Muscle layer of colon (tissue), 2 donors: Measurements from ENCODE around the gene TTC29.
A peak's percentile ranks its signal among the peaks of the same experiment; 100 is the strongest.

ENCODE experiments used
- H3K27ac ChIP-seq: one replicate; pipeline ENCODE4 v1.7.0; 2013; ENCODE audit warnings: low read depth, mild to moderate bottlenecking, low read length, moderate library complexity
- H3K27me3 ChIP-seq, 2 donors: one replicate each; pipeline ENCODE4 v1.7.0; 2013; ENCODE audit warnings: low read length in 2 of 2, mild to moderate bottlenecking in 2 of 2; ENCODE audit not compliant: insufficient read depth in 2 of 2, control insufficient read depth in 1 of 2
- H3K36me3 ChIP-seq: one replicate; pipeline ENCODE4 v1.7.0; 2013; ENCODE audit warnings: mild to moderate bottlenecking, low read length; ENCODE audit not compliant: insufficient read depth
- H3K4me1 ChIP-seq: one replicate; pipeline ENCODE4 v1.7.0; 2013; ENCODE audit warnings: mild to moderate bottlenecking, low read length; ENCODE audit not compliant: insufficient read depth
- H3K4me3 ChIP-seq, 2 donors: one replicate each; pipeline ENCODE4 v1.7.0; 2013; ENCODE audit warnings: low read length in 2 of 2, low read depth in 1 of 2, mild to moderate bottlenecking in 1 of 2, moderate library complexity in 1 of 2
- H3K9ac ChIP-seq: one replicate; pipeline ENCODE4 v1.7.0; 2013; ENCODE audit warnings: low read length
- H3K9me3 ChIP-seq: one replicate; pipeline ENCODE4 v1.7.0; 2013; ENCODE audit warnings: mild to moderate bottlenecking, low read length
- donor health status: abdominal sarcoma.
- donor health status: Adenocarcinoma of cecum.

TTC29 gene

GRCh38 chr4:146945556-146946374, at the start of gene TTC29:
TSS of gene TTC29 (minus strand) at chr4:146945864. CDS start at chr4:146939895, 5,969 bp downstream.
- H3K4me3 ChIP-seq: peak within 1 kb of the TSS; percentile 65 to 74
- no peaks in the 10 kb centered on the region for H3K27me3 ChIP-seq
- H3K27ac ChIP-seq: no peak within 1 kb of the TSS
- peaks cover 8% of the 10 kb centered on the region for H3K4me1 ChIP-seq
- H3K36me3 ChIP-seq: no peaks in the 10 kb centered on the region
- H3K9me3 ChIP-seq: no peaks in the 10 kb centered on the region
- peak within 1 kb of the TSS; percentile 8 for H3K9ac ChIP-seq

- no peak overlapping the region for H3K9ac ChIP-seq
- H3K27ac ChIP-seq: no peak overlapping the region
- no peaks in the 10 kb centered on the region for H3K36me3 ChIP-seq
- no peaks in the 10 kb centered on the region for H3K9me3 ChIP-seq
- H3K4me3 ChIP-seq: no peak overlapping the region
- no peaks in the 10 kb centered on the region for H3K4me1 ChIP-seq
- no peaks in the 10 kb centered on the region for H3K27me3 ChIP-seq
These were observed 36.0 kb upstream of the TTC29 start for GRCh38 chr4:146981651-146982050.

GRCh38 chr4:146978641-146979040, 33.0 kb upstream of the TTC29 start:
- Histone ChIP-seq H3K9me3 (no peaks in the 10 kb centered on the region), H3K36me3 (no peaks in the 10 kb centered on the region), H3K9ac (no peak overlapping the region), H3K4me3 (no peak overlapping the region), H3K4me1 (no peaks in the 10 kb centered on the region), H3K27me3 (no peaks in the 10 kb centered on the region), H3K27ac (no peak overlapping the region)

- no peaks in the 10 kb centered on the region for H3K9me3 ChIP-seq
- no peaks in the 10 kb centered on the region for H3K36me3 ChIP-seq
- no peaks in the 10 kb centered on the region for H3K27me3 ChIP-seq
- H3K4me3 ChIP-seq: no peak overlapping the region
- no peak overlapping the region for H3K27ac ChIP-seq
- H3K4me1 ChIP-seq: no peaks in the 10 kb centered on the region
- no peak overlapping the region for H3K9ac ChIP-seq
These were observed 30.5 kb upstream of the TTC29 start for GRCh38 chr4:146976145-146976544.

GRCh38 chr4:146975527-146975926, 29.9 kb upstream of the TTC29 start:
- Histone ChIP-seq H3K9me3 (no peaks in the 10 kb centered on the region), H3K27me3 (no peaks in the 10 kb centered on the region), H3K27ac (no peak overlapping the region), H3K4me3 (no peak overlapping the region), H3K36me3 (no peaks in the 10 kb centered on the region), H3K4me1 (no peaks in the 10 kb centered on the region), H3K9ac (no peak overlapping the region)

- Histone ChIP-seq H3K9me3 (no peaks in the 10 kb centered on the region), H3K36me3 (no peaks in the 10 kb centered on the region), H3K27me3 (no peaks in the 10 kb centered on the region), H3K4me3 (no peak overlapping the region), H3K27ac (no peak overlapping the region), H3K4me1 (no peaks in the 10 kb centered on the region), H3K9ac (no peak overlapping the region)
These were observed 29.4 kb upstream of the TTC29 start for GRCh38 chr4:146975036-146975435.

- Histone ChIP-seq H3K4me1 (no peaks in the 10 kb centered on the region), H3K9me3 (no peaks in the 10 kb centered on the region), H3K27ac (no peak overlapping the region), H3K36me3 (no peaks in the 10 kb centered on the region), H3K27me3 (no peaks in the 10 kb centered on the region), H3K4me3 (no peak overlapping the region), H3K9ac (no peak overlapping the region)
These were observed 26.4 kb upstream of the TTC29 start for GRCh38 chr4:146972036-146972435.

GRCh38 chr4:146969126-146969525, 23.5 kb upstream of the TTC29 start:
- H3K9me3 ChIP-seq: no peaks in the 10 kb centered on the region
- no peaks in the 10 kb centered on the region for H3K4me1 ChIP-seq
- H3K27ac ChIP-seq: no peak overlapping the region
- H3K36me3 ChIP-seq: no peaks in the 10 kb centered on the region
- no peaks in the 10 kb centered on the region for H3K27me3 ChIP-seq
- no peak overlapping the region for H3K9ac ChIP-seq
- H3K4me3 ChIP-seq: no peak overlapping the region

GRCh38 chr4:146960634-146961033, 15.0 kb upstream of the TTC29 start:
- Histone ChIP-seq H3K27ac (no peak overlapping the region), H3K4me3 (no peak overlapping the region), H3K4me1 (no peaks in the 10 kb centered on the region), H3K9me3 (no peaks in the 10 kb centered on the region), H3K9ac (no peak overlapping the region), H3K36me3 (no peaks in the 10 kb centered on the region), H3K27me3 (no peaks in the 10 kb centered on the region)

GRCh38 chr4:146959692-146960091, 14.0 kb upstream of the TTC29 start:
- Histone ChIP-seq H3K9ac (no peak overlapping the region), H3K4me3 (no peak overlapping the region), H3K9me3 (no peaks in the 10 kb centered on the region), H3K27me3 (no peaks in the 10 kb centered on the region), H3K4me1 (no peaks in the 10 kb centered on the region), H3K36me3 (no peaks in the 10 kb centered on the region), H3K27ac (no peak overlapping the region)

GRCh38 chr4:146957237-146957636, 11.6 kb upstream of the TTC29 start:
- Histone ChIP-seq H3K27me3 (no peaks in the 10 kb centered on the region), H3K4me3 (no peak overlapping the region), H3K27ac (no peak overlapping the region), H3K9me3 (no peaks in the 10 kb centered on the region), H3K36me3 (no peaks in the 10 kb centered on the region), H3K9ac (no peak overlapping the region), H3K4me1 (no peaks in the 10 kb centered on the region)

- Histone ChIP-seq H3K4me3 (no peak overlapping the region), H3K9me3 (no peaks in the 10 kb centered on the region), H3K4me1 (no peaks in the 10 kb centered on the region), H3K27me3 (no peaks in the 10 kb centered on the region), H3K9ac (no peak overlapping the region), H3K36me3 (no peaks in the 10 kb centered on the region), H3K27ac (no peak overlapping the region)
These were observed 7.2 kb upstream of the TTC29 start for GRCh38 chr4:146952896-146953295.
